K562 (cell line): Measurements from ENCODE around the gene PRC1. TPM values are rescaled to one million over a fixed set of nuclear protein-coding genes. Genes with fewer than 3 reads are reported as not detected.

Experiments
- ATAC-seq: fragments of 200-7000 bp; cut with Tn5 transposase; 3 replicates; pipeline ENCODE4 v1.9.1; 2020; ENCODE audit warnings: moderate library complexity
- BruUV-seq: library from RNA; stranded (reverse); fragments of 400-500 nt; replicated peaks from 2 replicates; lab custom pipeline; 2021; lab: Mats Ljungman, UMichigan
- CTCF ChIA-PET: fragments of 300-600 bp; formaldehyde crosslinking; extraction: SDS; loops from one replicate; lab custom pipeline; 2021; ENCODE audit warnings: low intra/inter-chr PET ratio; lab: Yijun Ruan, JAX
- POLR2A ChIA-PET: fragments of 300-600, 350-650 bp; sonication (Branson Sonifier 250); formaldehyde crosslinking; extraction: SDS; loops from one replicate; lab custom pipeline; 2021; ENCODE audit warnings: antibody characterized with exemption, inconsistent platforms; lab: Yijun Ruan, JAX
- DNase-seq, 4 experiments: peaks; one replicate each; pipeline versions ENCODE4 v3.0.0 to v3.0.0-alpha.2; 2011 to 2018; ENCODE audit warnings: low spot score in 3 of 4, mixed read lengths in 3 of 4; ENCODE audit errors: extremely low read depth in 1 of 4
- FAIRE-seq: peaks from 2 replicates; lab custom pipeline; 2011; peaks lifted over from hg19 to GRCh38; lab: Jason Lieb, UNC
- H2AFZ ChIP-seq: 2 replicates; pipeline ENCODE4 v1.6.0; 2011; ENCODE audit warnings: low read depth, low read length, control low read depth, inconsistent platforms
- H3K27ac ChIP-seq: fragments of 200-600 bp; 3 replicates; pipeline ENCODE4 v1.8.0; 2011; ENCODE audit warnings: low read depth, mild to moderate bottlenecking, control low read depth, inconsistent platforms, low read length, moderate library complexity, mixed read lengths; ENCODE audit errors: extremely low read depth
- H3K27me3 ChIP-seq, 2 experiments: fragments of 300-600 bp in 1 of 2; 2 replicates in 1 of 2; 3 replicates in 1 of 2; pipeline versions ENCODE4 v1.6.0 to v1.8.0; 2011; ENCODE audit warnings: inconsistent platforms in 2 of 2, low read length in 2 of 2, mild to moderate bottlenecking in 1 of 2, mixed read lengths in 1 of 2, moderate library complexity in 1 of 2; ENCODE audit not compliant: control insufficient read depth in 2 of 2, insufficient read depth in 2 of 2
- H3K36me3 ChIP-seq: fragments of 300-600 bp; 3 replicates; pipeline ENCODE4 v1.8.0; 2011; ENCODE audit warnings: mild to moderate bottlenecking, low read length, inconsistent platforms; ENCODE audit not compliant: control insufficient read depth, insufficient read depth
- H3K4me1 ChIP-seq, 2 experiments: fragments of 200-600 bp in 1 of 2; replicated peaks in 1 of 2; 2 replicates in 1 of 2; 3 replicates in 1 of 2; pipeline versions ENCODE4 v1.5.1 to v1.8.0; 2011; ENCODE audit warnings: inconsistent platforms in 2 of 2, low read length in 2 of 2, mild to moderate bottlenecking in 1 of 2, mixed read lengths in 1 of 2, moderate library complexity in 1 of 2; ENCODE audit not compliant: control insufficient read depth in 2 of 2, insufficient read depth in 2 of 2
- H3K4me2 ChIP-seq: 2 replicates; pipeline ENCODE4 v1.6.1; 2011; ENCODE audit warnings: low read length, control low read depth, inconsistent platforms, mixed read lengths; ENCODE audit not compliant: insufficient read depth
- H3K4me3 ChIP-seq: fragments of 200-600 bp; sonication (generic), shearing (Covaris generic); 2 replicates; pipeline ENCODE4 v1.5.1; 2016; ENCODE audit warnings: control low read depth, inconsistent platforms
- H3K79me2 ChIP-seq: fragments of 200-600 bp; 3 replicates; pipeline ENCODE4 v1.8.0; 2011; ENCODE audit warnings: low read length, inconsistent platforms; ENCODE audit not compliant: control insufficient read depth, insufficient read depth
- H3K9ac ChIP-seq, 2 experiments: 2 replicates each; pipeline versions ENCODE4 v1.6.0 to v1.6.1; 2011; ENCODE audit warnings: low read depth in 2 of 2, low read length in 2 of 2, control low read depth in 1 of 2, inconsistent platforms in 1 of 2, mild to moderate bottlenecking in 1 of 2, mixed read lengths in 1 of 2; ENCODE audit not compliant: insufficient read depth in 1 of 2
- H3K9me1 ChIP-seq: one replicate; pipeline ENCODE4 v1.6.0; 2011; ENCODE audit warnings: inconsistent platforms, mild to moderate bottlenecking, low read length, moderate library complexity; ENCODE audit not compliant: control insufficient read depth, insufficient read depth
- H3K9me3 ChIP-seq: replicated peaks from 2 replicates; pipeline ENCODE4 v1.5.1; 2011; ENCODE audit warnings: low read depth, low read length, inconsistent platforms; ENCODE audit not compliant: control insufficient read depth, insufficient read depth
- H4K20me1 ChIP-seq: replicated peaks from 2 replicates; pipeline ENCODE4 v1.6.1; 2011; ENCODE audit warnings: low read length, inconsistent platforms, mixed read lengths; ENCODE audit not compliant: control insufficient read depth, insufficient read depth
- E2F3 ChIP-seq: fragments of 250-450 bp; sonication (Bioruptor Pico); IDR thresholded peaks from 2 replicates; pipeline ENCODE4 v1.4.0; 2020; ENCODE audit warnings: mild to moderate bottlenecking
- HDAC1 ChIP-seq, 2 experiments: fragments of 450-650 bp; IDR thresholded peaks; 2 replicates each; pipeline ENCODE4 v1.6.1; 2016 to 2017; ENCODE audit warnings: inconsistent platforms in 1 of 2, mild to moderate bottlenecking in 1 of 2, moderate library complexity in 1 of 2
- HLTF ChIP-seq: fragments of 450-650 bp; IDR thresholded peaks from 2 replicates; pipeline ENCODE4 v1.6.1; 2016
- HMGN3 ChIP-seq: IDR thresholded peaks from 2 replicates; pipeline ENCODE4 v1.6.1; 2011; ENCODE audit warnings: borderline replicate concordance, low read depth, mild to moderate bottlenecking, mixed read lengths, low read length; ENCODE audit not compliant: insufficient read length; ENCODE audit errors: extremely low read depth
- KDM5B ChIP-seq: fragments of 200-600 bp; sonication (generic); IDR thresholded peaks from 2 replicates; pipeline ENCODE4 v1.6.1; 2012; ENCODE audit warnings: low read depth, mild to moderate bottlenecking, moderate library complexity, low read length, control low read depth, inconsistent platforms; ENCODE audit not compliant: insufficient replicate concordance
- MCM3 ChIP-seq: fragments of 450-650 bp; IDR thresholded peaks from 2 replicates; pipeline ENCODE4 v1.6.1; 2016
- NFIC ChIP-seq: fragments of 450-650 bp; IDR thresholded peaks from 2 replicates; pipeline ENCODE4 v1.6.1; 2017; ENCODE audit warnings: mild to moderate bottlenecking, inconsistent platforms
- NFIX ChIP-seq: fragments of 250-450 bp; sonication (Bioruptor Pico); IDR thresholded peaks from 2 replicates; pipeline ENCODE4 v1.4.0; 2020; ENCODE audit warnings: low read depth, mild to moderate bottlenecking, moderate library complexity
- SUPT5H ChIP-seq: fragments of 450-650 bp; IDR thresholded peaks from 2 replicates; pipeline ENCODE4 v1.6.1; 2016
- TCF7 ChIP-seq: sonication (generic); IDR thresholded peaks from 2 replicates; pipeline ENCODE4 v1.6.1; 2016; ENCODE audit warnings: antibody characterized with exemption, borderline replicate concordance
- ZFPM2 ChIP-seq: fragments of 250-450 bp; sonication (Bioruptor Pico); IDR thresholded peaks from 2 replicates; pipeline ENCODE4 v1.5.1; 2022; ENCODE audit warnings: mild to moderate bottlenecking
- WGBS: fragments of 100-300 bp; shearing (Covaris generic); methylation state at CpG from one replicate; pipeline ENCODE4 v1.1.6; 2016; ENCODE audit warnings: low coverage, mixed read lengths; ENCODE audit not compliant: insufficient coverage; ENCODE audit errors: missing lambda C conversion rate; 5-methylcytosine and 5-hydroxymethylcytosine counted together
- in situ Hi-C: fragments of 300-500 bp; cut with MboI; formaldehyde crosslinking; loops from 4 replicates; pipeline ENCODE4 v1.15.0; 2018; ENCODE audit warnings: inconsistent platforms, mixed read lengths
- intact Hi-C: fragments of 100-400 bp; cut with micrococcal nuclease; formaldehyde crosslinking; loops from 2 replicates; pipeline ENCODE4 v1.14.2; 2022
- polyA plus RNA-seq, 8 experiments: library from polyadenylated mRNA; depleted of rRNA in 4 of 8; stranded (reverse) in 5 of 8; unstranded in 3 of 8; fragments of >200 nt; fragmentation: Nextera tagmentation in 2 of 8; fragmentation: Illumina TruSeq in 1 of 8; extraction: Ambion mirVana in 2 of 8; extraction: Trizol in 1 of 8; gene quantifications; 2 replicates each; pipeline versions ENCODE4 v1.2.1 to v1.2.3, GENCODE V29; 2011 to 2014; ENCODE audit warnings: inconsistent platforms in 1 of 8, missing spikeins in 1 of 8
- total RNA-seq, 7 experiments: library from RNA; depleted of rRNA in 6 of 7; stranded (reverse); fragments of >200 nt in 6 of 7; fragmentation: Illumina TruSeq in 2 of 7; extraction: Trizol in 2 of 7; gene quantifications; 2 replicates each; pipeline versions ENCODE4 v1.2.1 to v1.2.3, GENCODE V29; 2011 to 2021; ENCODE audit warnings: low replicate concordance in 1 of 7
- TF ChIP-seq, protein P1 (sequence below): fragments of 450-650 bp; formaldehyde crosslinking; IDR thresholded peaks from 2 replicates; pipeline ENCODE4 v1.4.0; 2020; ENCODE audit warnings: mild to moderate bottlenecking, moderate library complexity
- TF ChIP-seq, protein P2 (sequence below): sonication (generic); formaldehyde crosslinking; IDR thresholded peaks from 2 replicates; pipeline ENCODE4 v1.9.0; 2022; ENCODE audit warnings: mild to moderate bottlenecking, missing genetic modification reagents
- TF ChIP-seq, protein P3 (sequence below): IDR thresholded peaks from 2 replicates; pipeline ENCODE4 v1.6.1; 2011; ENCODE audit not compliant: insufficient read length; ENCODE audit errors: extremely low read depth
- TF ChIP-seq, protein P4 (sequence below): sonication (generic); formaldehyde crosslinking; IDR thresholded peaks from 2 replicates; pipeline ENCODE4 v1.8.0; 2023; ENCODE audit warnings: mild to moderate bottlenecking, missing genetic modification reagents
- TF ChIP-seq, protein P5 (sequence below): IDR thresholded peaks from 2 replicates; pipeline ENCODE4 v1.6.1; 2014; ENCODE audit warnings: antibody characterized with exemption

Gene PRC1
- total and polyA plus RNA-seq, 9 of the 15 experiments (the other 6 are each of a cell fraction or from before 2014, with no cell fraction given): 156 to 391 (median 240) TPM

DNA sequence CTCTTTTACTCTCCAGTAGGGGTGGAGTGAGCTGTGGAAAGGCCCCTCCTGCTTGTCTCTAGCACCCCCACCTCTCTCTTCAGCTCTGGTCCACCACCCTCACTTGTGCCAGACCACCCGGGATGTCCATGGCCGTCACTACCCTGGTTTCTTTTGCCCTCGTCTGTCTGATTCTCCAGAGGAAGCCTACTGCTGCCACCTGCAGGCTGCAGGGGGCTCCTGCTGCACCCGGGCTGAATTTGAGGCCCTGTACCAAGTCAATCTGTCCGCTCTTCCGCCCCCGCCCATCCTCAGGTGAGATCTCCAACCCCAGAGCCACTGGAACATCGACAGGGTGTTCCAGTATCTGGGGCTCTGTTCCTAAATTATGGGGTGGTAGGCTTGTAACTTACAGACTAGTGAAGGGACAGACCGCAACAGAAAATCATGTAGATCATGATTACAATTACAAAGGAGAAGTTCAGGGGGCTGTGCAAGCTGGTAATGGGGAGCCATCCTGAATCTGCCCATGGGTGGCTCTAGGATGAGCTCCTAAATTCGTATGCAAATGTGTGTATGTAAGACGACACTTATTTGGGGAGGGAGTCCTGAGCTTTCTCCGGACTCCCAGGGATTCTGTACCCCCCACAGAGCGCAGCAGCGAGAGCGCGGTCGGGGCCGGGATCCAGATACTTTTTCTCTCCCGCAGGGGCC lies 59.9 kb downstream of the PRC1 start:
- Histone ChIP-seq H3K79me2 (peaks cover 46% of the 10 kb centered on the region), H3K36me3 (peaks cover 32% of the 10 kb centered on the region), H3K27me3 (no peaks in the 10 kb centered on the region), H3K9me3 (no peaks in the 10 kb centered on the region), H3K4me1 (peaks cover 41 to 64% of the 10 kb centered on the region in 2 experiments), H3K27ac (peak overlapping the region; percentile 65), H3K4me2 (peak overlapping the region; percentile 93), H3K9ac (peak overlapping the region; percentile 77 to 95; a peak in 3 of 4 replicates), H3K4me3 (peak overlapping the region; percentile 80), H4K20me1 (no peaks in the 10 kb centered on the region), H2AFZ (peak overlapping the region; percentile 91), H3K9me1 (no peaks in the 10 kb centered on the region)
- 3% methylated on average over 19 of the region's 19 CpGs for whole genome bisulfite sequencing
- peak; percentile 54 for ATAC-seq
- BruUV-seq: no TSS peak
- in situ Hi-C loops: no loop called here
- CTCF ChIA-PET: interaction anchor here (0.5 to 1.0 kb wide), 4 partner anchors 31 to 641 kb away, joined by 3 to 4 read pairs (median 4); no protein-coding TSS in a partner anchor
- DNase-seq: peak; percentile 75 to 93 (median 82)
- POLR2A ChIA-PET: interaction anchor here (0.5 to 6.7 kb wide), 14 partner anchors 9 to 320 kb away, joined by 3 to 70 read pairs (median 6); partner anchors contain the start of genes MAN2A2 and RCCD1
- peak; percentile 48 for FAIRE-seq
- intact Hi-C loops: loop anchor here (1.0 to 10.0 kb wide), 7 partner anchors 98 to 640 kb away; no protein-coding TSS in a partner anchor
- TF ChIP-seq, protein P1, sequence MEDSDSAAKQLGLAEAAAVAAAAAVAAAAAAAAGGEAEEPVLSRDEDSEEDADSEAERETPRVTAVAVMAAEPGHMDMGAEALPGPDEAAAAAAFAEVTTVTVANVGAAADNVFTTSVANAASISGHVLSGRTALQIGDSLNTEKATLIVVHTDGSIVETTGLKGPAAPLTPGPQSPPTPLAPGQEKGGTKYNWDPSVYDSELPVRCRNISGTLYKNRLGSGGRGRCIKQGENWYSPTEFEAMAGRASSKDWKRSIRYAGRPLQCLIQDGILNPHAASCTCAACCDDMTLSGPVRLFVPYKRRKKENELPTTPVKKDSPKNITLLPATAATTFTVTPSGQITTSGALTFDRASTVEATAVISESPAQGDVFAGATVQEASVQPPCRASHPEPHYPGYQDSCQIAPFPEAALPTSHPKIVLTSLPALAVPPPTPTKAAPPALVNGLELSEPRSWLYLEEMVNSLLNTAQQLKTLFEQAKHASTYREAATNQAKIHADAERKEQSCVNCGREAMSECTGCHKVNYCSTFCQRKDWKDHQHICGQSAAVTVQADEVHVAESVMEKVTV (CRISPR knock-in tag): peak; percentile 52
- no peak for TF ChIP-seq HLTF
- TF ChIP-seq ZFPM2 (CRISPR knock-in tag): no peak
- TF ChIP-seq, protein P2, sequence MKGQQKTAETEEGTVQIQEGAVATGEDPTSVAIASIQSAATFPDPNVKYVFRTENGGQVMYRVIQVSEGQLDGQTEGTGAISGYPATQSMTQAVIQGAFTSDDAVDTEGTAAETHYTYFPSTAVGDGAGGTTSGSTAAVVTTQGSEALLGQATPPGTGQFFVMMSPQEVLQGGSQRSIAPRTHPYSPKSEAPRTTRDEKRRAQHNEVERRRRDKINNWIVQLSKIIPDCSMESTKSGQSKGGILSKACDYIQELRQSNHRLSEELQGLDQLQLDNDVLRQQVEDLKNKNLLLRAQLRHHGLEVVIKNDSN: 0 out of 2 replicates have a peak, but pooled peaks have one; percentile 7
- TF ChIP-seq HMGN3: no peak
- TF ChIP-seq, protein P3, sequence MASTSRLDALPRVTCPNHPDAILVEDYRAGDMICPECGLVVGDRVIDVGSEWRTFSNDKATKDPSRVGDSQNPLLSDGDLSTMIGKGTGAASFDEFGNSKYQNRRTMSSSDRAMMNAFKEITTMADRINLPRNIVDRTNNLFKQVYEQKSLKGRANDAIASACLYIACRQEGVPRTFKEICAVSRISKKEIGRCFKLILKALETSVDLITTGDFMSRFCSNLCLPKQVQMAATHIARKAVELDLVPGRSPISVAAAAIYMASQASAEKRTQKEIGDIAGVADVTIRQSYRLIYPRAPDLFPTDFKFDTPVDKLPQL: no peak
- TF ChIP-seq TCF7: no peak
- no peak for TF ChIP-seq E2F3 (CRISPR knock-in tag)
- TF ChIP-seq, protein P4, sequence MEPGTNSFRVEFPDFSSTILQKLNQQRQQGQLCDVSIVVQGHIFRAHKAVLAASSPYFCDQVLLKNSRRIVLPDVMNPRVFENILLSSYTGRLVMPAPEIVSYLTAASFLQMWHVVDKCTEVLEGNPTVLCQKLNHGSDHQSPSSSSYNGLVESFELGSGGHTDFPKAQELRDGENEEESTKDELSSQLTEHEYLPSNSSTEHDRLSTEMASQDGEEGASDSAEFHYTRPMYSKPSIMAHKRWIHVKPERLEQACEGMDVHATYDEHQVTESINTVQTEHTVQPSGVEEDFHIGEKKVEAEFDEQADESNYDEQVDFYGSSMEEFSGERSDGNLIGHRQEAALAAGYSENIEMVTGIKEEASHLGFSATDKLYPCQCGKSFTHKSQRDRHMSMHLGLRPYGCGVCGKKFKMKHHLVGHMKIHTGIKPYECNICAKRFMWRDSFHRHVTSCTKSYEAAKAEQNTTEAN (CRISPR knock-in tag): no peak
- no peak for TF ChIP-seq HDAC1 (IDR thresholded peaks at IDR 0.05)
- no peak for TF ChIP-seq NFIX (CRISPR knock-in tag)
- no peak for TF ChIP-seq KDM5B
- no peak for TF ChIP-seq NFIC
- no peak for TF ChIP-seq MCM3
- no peak for TF ChIP-seq SUPT5H
- TF ChIP-seq, protein P5, sequence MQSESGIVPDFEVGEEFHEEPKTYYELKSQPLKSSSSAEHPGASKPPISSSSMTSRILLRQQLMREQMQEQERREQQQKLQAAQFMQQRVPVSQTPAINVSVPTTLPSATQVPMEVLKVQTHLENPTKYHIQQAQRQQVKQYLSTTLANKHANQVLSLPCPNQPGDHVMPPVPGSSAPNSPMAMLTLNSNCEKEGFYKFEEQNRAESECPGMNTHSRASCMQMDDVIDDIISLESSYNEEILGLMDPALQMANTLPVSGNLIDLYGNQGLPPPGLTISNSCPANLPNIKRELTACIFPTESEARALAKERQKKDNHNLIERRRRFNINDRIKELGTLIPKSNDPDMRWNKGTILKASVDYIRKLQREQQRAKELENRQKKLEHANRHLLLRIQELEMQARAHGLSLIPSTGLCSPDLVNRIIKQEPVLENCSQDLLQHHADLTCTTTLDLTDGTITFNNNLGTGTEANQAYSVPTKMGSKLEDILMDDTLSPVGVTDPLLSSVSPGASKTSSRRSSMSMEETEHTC: no peak
